LNCaP clone FGC (cell line): ENCODE results near the gene HOXC10.

ENCODE experiments used
- DNase-seq: peaks from one replicate; pipeline ENCODE4 v3.0.0-alpha.2; 2011; ENCODE audit warnings: low read depth
- H3K4me3 ChIP-seq: 2 replicates; pipeline ENCODE4 v1.5.1; 2011; ENCODE audit warnings: mild to moderate bottlenecking, low read depth, low read length, control low read depth
- CTCF ChIP-seq: IDR thresholded peaks from 2 replicates; pipeline ENCODE4 v1.5.1; 2012; ENCODE audit warnings: mild to moderate bottlenecking; ENCODE audit not compliant: control insufficient read depth, insufficient read depth; ENCODE audit errors: extremely low read depth

The HOXC10 gene

GRCh38 chr12:54033980-54034784, 49.2 kb downstream of the HOXC10 start:
- H3K4me3 ChIP-seq = peak overlapping the region; percentile 31
- TF ChIP-seq CTCF = no peak
- DNase-seq = no peak

- TF ChIP-seq CTCF = no peak
- no peak for DNase-seq
- H3K4me3 ChIP-seq = no peak overlapping the region
Measured at GRCh38 chr12:54034785-54035310, 49.9 kb downstream of the HOXC10 start.

- TF ChIP-seq CTCF = no peak
- DNase-seq = no peak
- H3K4me3 ChIP-seq = no peak overlapping the region
Measured at GRCh38 chr12:54035568-54036264, 50.8 kb downstream of the HOXC10 start.

- no peak overlapping the region for H3K4me3 ChIP-seq
- DNase-seq = no peak
- no peak for TF ChIP-seq CTCF
Measured at GRCh38 chr12:54036620-54037359, 51.8 kb downstream of the HOXC10 start.

DNA sequence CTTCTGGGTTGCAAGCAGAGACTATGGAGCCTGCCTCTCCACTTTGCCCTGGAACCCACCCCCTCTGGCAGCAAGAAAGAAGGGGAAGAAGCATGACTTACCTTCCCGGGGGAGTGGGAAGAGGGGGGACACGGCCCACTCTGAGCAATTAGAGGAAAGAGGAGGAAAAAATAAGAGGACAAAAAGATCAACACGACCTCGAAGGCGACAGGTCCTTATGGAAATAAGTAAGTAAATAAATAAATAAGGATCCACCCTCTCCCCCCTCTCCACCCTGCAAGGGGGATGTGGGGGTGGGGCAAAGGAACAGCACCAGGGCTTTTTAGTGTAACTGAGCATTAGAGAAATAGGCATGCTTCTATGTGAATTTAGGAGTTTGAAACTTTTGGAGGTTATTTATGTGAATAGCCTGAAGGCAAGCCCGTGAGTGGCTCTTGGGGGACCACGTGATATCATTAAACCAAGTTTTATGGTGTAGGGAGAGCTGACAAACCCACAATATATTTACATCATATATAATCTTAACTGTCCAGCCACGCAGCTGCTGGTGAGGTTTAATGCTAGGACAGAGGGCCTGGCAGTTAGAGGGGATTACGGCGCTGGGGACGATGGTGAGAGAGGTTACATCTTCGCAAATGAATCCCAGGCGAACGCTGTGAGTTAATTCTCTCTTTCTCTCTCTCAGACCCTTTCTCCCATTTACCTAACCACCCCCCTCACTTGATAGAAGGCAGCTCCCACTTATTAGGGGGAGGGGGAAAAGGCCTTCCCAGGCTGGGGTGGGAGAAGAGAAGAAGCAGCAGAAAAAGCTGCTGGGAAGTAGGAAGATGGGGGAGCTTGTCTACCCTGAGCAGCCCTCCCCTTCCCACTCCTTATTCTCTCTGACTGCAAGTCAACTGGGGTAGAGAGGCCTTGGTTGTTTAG, 52.7 kb downstream of the HOXC10 start:
- peak overlapping the region; percentile 14; the same call in 1 of the 2 replicates for H3K4me3 ChIP-seq
- no peak for DNase-seq
- no peak for TF ChIP-seq CTCF
